Kidney (tissue), 14 donors: ENCODE measurements around the gene GRK1. TPM values are rescaled to one million over a fixed set of nuclear protein-coding genes. Genes with fewer than 3 reads are reported as not detected.
"Not testable (repeated sequence)": the region's sequence is repeated elsewhere in the genome, so short reads cannot be mapped to it uniquely, and the experiment has no call there.

ENCODE experiments used
- DNase-seq, 5 donors: peaks; one replicate each; pipeline ENCODE4 v3.0.0-alpha.2; 2013 to 2020
- FAIRE-seq: peaks from 2 replicates; lab custom pipeline; 2012; peaks lifted over from hg19 to GRCh38; lab: Jason Lieb, UNC
- H3K27ac ChIP-seq, 2 donors: one replicate each; pipeline ENCODE4 v1.7.0; 2013; ENCODE audit warnings: low read depth in 2 of 2, low read length in 2 of 2, inconsistent platforms in 1 of 2
- H3K27me3 ChIP-seq: one replicate; pipeline ENCODE4 v1.7.1; 2013; ENCODE audit warnings: low read length, inconsistent platforms; ENCODE audit not compliant: control insufficient read depth, insufficient read depth
- H3K36me3 ChIP-seq, 3 donors: one replicate each; pipeline versions ENCODE4 v1.7.0 to v1.7.1; 2013; ENCODE audit warnings: low read length in 3 of 3, control low read depth in 1 of 3, inconsistent platforms in 1 of 3; ENCODE audit not compliant: insufficient read depth in 3 of 3, control insufficient read depth in 2 of 3
- H3K4me1 ChIP-seq, 3 donors: one replicate each; pipeline versions ENCODE4 v1.7.0 to v1.7.1; 2013; ENCODE audit warnings: low read length in 3 of 3, inconsistent platforms in 1 of 3, low read depth in 1 of 3; ENCODE audit not compliant: control insufficient read depth in 2 of 3, insufficient read depth in 2 of 3
- H3K4me3 ChIP-seq, 3 donors: one replicate each; pipeline versions ENCODE4 v1.7.0 to v1.8.1; 2013; ENCODE audit warnings: low read length in 3 of 3, control low read depth in 1 of 3, inconsistent platforms in 1 of 3
- H3K9ac ChIP-seq, 3 donors: one replicate each; pipeline versions ENCODE4 v1.7.0 to v1.7.1; 2013; ENCODE audit warnings: low read length in 3 of 3, control low read depth in 1 of 3, inconsistent platforms in 1 of 3
- H3K9me3 ChIP-seq, 3 donors: one replicate each; pipeline versions ENCODE4 v1.7.0 to v1.7.1; 2013; ENCODE audit warnings: low read length in 3 of 3, control low read depth in 1 of 3, inconsistent platforms in 1 of 3; ENCODE audit not compliant: control insufficient read depth in 2 of 3, insufficient read depth in 1 of 3
- intact Hi-C: fragments of 100-400 bp; cut with DNase I; formaldehyde crosslinking; loops from one replicate; pipeline ENCODE4 v1.11.1; 2022
- polyA plus RNA-seq: library from polyadenylated mRNA; stranded (reverse); fragments of 350-450 nt; fragmentation: Illumina TruSeq; extraction: RNeasy Lipid Tissue Mini Kit (QIAGEN cat#74804); gene quantifications from one replicate; pipeline ENCODE4 v1.2.3, GENCODE V29; 2014; ENCODE audit warnings: low read depth, low replicate concordance; ENCODE audit not compliant: insufficient read depth
- total RNA-seq: library from RNA; stranded (reverse); fragmentation: NEBNext Ultra II Directional; extraction: Animal tissue kit (Norgen Biotek cat#: 25700); gene quantifications from one replicate; pipeline ENCODE4 v1.2.1, GENCODE V29; 2021
- TF ChIP-seq, protein P1 (sequence below): IDR thresholded peaks from 3 replicates; pipeline ENCODE4 v1.5.1; 2012; ENCODE audit warnings: mild to moderate bottlenecking, moderate library complexity, borderline replicate concordance; ENCODE audit not compliant: insufficient read depth; ENCODE audit errors: extremely low read depth
- donor health status: control.
- donor health status: control.
- donor health status: control.
- donor health status: control.
- donor health status: control.
- donor health status: DM: yes; HTN: yes; CAD: no.
- donor health status: Normal renal cell carcinoma (clear cell type).

The GRK1 gene
- total and polyA plus RNA-seq, 2 donors from 2014 or later = not detected

GRCh38 chr13:113622791-113623490 is 44.1 kb upstream of the GRK1 start:
- Histone ChIP-seq H3K27ac (no peak overlapping the region), H3K36me3 (peaks cover 4 to 5% (median 4%) of the 10 kb centered on the region in 3 donors), H3K9ac (no peak overlapping the region), H3K9me3 (no peaks in the 10 kb centered on the region), H3K4me1 (no peaks in the 10 kb centered on the region), H3K4me3 (no peak overlapping the region), H3K27me3 (no peaks in the 10 kb centered on the region)
- TF ChIP-seq, protein P1, sequence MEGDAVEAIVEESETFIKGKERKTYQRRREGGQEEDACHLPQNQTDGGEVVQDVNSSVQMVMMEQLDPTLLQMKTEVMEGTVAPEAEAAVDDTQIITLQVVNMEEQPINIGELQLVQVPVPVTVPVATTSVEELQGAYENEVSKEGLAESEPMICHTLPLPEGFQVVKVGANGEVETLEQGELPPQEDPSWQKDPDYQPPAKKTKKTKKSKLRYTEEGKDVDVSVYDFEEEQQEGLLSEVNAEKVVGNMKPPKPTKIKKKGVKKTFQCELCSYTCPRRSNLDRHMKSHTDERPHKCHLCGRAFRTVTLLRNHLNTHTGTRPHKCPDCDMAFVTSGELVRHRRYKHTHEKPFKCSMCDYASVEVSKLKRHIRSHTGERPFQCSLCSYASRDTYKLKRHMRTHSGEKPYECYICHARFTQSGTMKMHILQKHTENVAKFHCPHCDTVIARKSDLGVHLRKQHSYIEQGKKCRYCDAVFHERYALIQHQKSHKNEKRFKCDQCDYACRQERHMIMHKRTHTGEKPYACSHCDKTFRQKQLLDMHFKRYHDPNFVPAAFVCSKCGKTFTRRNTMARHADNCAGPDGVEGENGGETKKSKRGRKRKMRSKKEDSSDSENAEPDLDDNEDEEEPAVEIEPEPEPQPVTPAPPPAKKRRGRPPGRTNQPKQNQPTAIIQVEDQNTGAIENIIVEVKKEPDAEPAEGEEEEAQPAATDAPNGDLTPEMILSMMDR = no peak
- DNase-seq = peak in 1 of 5 donors; percentile 59
- no peak for FAIRE-seq
- intact Hi-C loops = no loop called here

DNA sequence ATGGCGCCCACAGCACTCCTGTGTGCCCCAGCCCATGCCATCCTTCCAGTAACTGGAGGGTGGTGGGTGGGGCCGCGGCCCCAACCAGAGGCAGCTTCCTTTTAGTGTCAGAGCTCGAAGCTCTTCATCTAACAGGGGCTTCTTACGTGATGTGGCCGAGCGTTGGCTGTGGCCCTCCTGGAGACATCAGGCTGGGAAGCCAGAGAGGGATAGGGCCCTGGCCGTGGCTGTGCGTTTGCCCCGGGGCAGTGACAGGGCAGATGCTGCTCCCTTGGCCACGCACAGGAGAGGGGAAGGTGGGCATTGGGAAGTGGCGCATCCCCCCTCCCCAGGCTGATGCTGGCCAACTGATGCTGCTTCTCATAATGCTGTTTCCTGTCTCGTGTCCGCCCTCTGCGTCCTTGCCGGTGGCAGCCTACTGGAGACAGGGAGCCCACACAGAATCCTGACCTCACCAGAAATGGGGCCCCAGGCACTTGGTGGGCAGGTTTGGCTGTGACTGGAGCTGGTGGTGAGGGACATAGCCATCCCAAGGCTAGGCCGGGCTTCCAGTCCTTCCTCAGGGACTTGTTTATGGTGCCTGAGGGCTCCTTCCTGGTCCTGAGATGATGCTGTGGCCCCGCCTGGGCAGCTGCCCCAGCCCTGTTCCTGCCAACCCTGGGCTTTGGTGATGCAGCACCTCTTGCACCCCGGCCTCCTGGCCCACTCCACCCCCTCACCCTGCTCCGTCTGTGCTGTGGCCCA is 43.4 kb upstream of the GRK1 start:
- FAIRE-seq = no peak
- peaks cover 4 to 5% (median 4%) of the 10 kb centered on the region in 3 donors for H3K36me3 ChIP-seq
- no peak overlapping the region for H3K4me3 ChIP-seq
- H3K9me3 ChIP-seq = no peaks in the 10 kb centered on the region
- no peak overlapping the region for H3K9ac ChIP-seq
- TF ChIP-seq, protein P1 = no peak
- intact Hi-C loops = no loop called here
- H3K27ac ChIP-seq = no peak overlapping the region
- no peaks in the 10 kb centered on the region for H3K4me1 ChIP-seq
- peak in 1 of 5 donors; percentile 60 for DNase-seq
- H3K27me3 ChIP-seq = no peaks in the 10 kb centered on the region

- H3K27me3 ChIP-seq = no peaks in the 10 kb centered on the region
- no peak overlapping the region for H3K27ac ChIP-seq
- H3K36me3 ChIP-seq = peaks cover 4 to 5% (median 4%) of the 10 kb centered on the region in 3 donors
- TF ChIP-seq, protein P1 = no peak
- intact Hi-C loops = no loop called here
- H3K9ac ChIP-seq = no peak overlapping the region
- FAIRE-seq = no peak
- H3K9me3 ChIP-seq = no peaks in the 10 kb centered on the region
- DNase-seq = no peak
- no peak overlapping the region for H3K4me3 ChIP-seq
- no peaks in the 10 kb centered on the region for H3K4me1 ChIP-seq
These were observed 42.8 kb upstream of the GRK1 start for GRCh38 chr13:113624235-113624587.

- H3K9me3 ChIP-seq, H3K9ac ChIP-seq, FAIRE-seq, H3K4me3 ChIP-seq, H3K27me3 ChIP-seq, H3K4me1 ChIP-seq, H3K36me3 ChIP-seq, intact Hi-C loops, DNase-seq, H3K27ac ChIP-seq: not testable (repeated sequence)
These were observed 42.2 kb upstream of the GRK1 start for GRCh38 chr13:113624640-113625304.
